Measurements from ENCODE around the gene ILF3.
A peak's percentile ranks its signal among the peaks of the same experiment; 100 is the strongest.

ILF3 gene

GRCh38 chr19:10653732-10654609, at the start of gene ILF3:
Gene ILF3 (plus strand): TSS chr19:10654346. CDS start chr19:10670606, 16,260 bp downstream.
- peaks cover 8% of the 10 kb centered on the region for H3K36me3 ChIP-seq (ENCODE audit: control insufficient read depth, insufficient read depth, low read length)
- no peaks in the 10 kb centered on the region for H3K4me1 ChIP-seq (ENCODE audit: control insufficient read depth, insufficient read depth, low read length)
- DNase-seq (ENCODE audit: low read depth, low spot score): peak; percentile 100
- no peaks in the 10 kb centered on the region for H3K9me3 ChIP-seq (ENCODE audit: control insufficient read depth, insufficient read depth, low read length)
- no peaks in the 10 kb centered on the region for H3K27me3 ChIP-seq (ENCODE audit: control insufficient read depth, insufficient read depth, low read length)
- WGBS (ENCODE audit: insufficient coverage, insufficient read length): no CpG with 5 or more reads among the region's 91 CpGs
- H3K4me3 ChIP-seq (ENCODE audit: low read length): peak within 1 kb of the TSS; percentile 82
- no peak within 1 kb of the TSS for H3K27ac ChIP-seq (ENCODE audit: low read length)

GRCh38 chr19:10604460-10604980, 49.6 kb upstream of the ILF3 start:
- no peak for DNase-seq (ENCODE audit: low read depth, low spot score)
- H3K27ac ChIP-seq (ENCODE audit: low read length): no peak overlapping the region
- H3K4me3 ChIP-seq (ENCODE audit: low read length): no peak overlapping the region
- no CpG with 5 or more reads among the region's 9 CpGs for WGBS (ENCODE audit: insufficient coverage, insufficient read length)
- H3K4me1 ChIP-seq (ENCODE audit: control insufficient read depth, insufficient read depth, low read length): peaks cover 4% of the 10 kb centered on the region; the same call in 1 of the 2 replicates
- no peaks in the 10 kb centered on the region for H3K36me3 ChIP-seq (ENCODE audit: control insufficient read depth, insufficient read depth, low read length)
- no peaks in the 10 kb centered on the region for H3K9me3 ChIP-seq (ENCODE audit: control insufficient read depth, insufficient read depth, low read length)
- H3K27me3 ChIP-seq (ENCODE audit: control insufficient read depth, insufficient read depth, low read length): no peaks in the 10 kb centered on the region

DNA sequence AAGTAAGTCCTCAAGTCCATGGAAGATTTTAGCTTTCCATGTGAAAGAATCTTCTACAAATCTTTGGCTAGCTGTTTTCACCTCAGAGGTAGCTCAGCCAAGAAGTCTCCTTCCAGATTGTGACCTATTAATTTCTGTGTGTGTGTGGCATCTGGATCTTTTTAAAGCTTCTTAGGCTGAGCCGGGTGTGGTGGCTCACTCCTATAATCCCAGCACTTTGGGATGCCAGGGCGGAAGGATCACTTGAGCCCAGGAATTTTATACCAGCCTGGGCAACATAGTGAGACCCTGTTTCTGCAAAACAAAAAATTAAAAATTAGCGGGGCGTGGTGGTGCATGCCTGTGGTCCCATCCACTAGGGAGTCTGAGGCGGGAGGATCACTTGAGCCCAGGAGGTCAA, 42.2 kb upstream of the ILF3 start:
- no peak overlapping the region for H3K27ac ChIP-seq (ENCODE audit: low read length)
- H3K9me3 ChIP-seq (ENCODE audit: control insufficient read depth, insufficient read depth, low read length): no peaks in the 10 kb centered on the region
- H3K27me3 ChIP-seq (ENCODE audit: control insufficient read depth, insufficient read depth, low read length): no peaks in the 10 kb centered on the region
- H3K4me1 ChIP-seq (ENCODE audit: control insufficient read depth, insufficient read depth, low read length): no peaks in the 10 kb centered on the region
- DNase-seq (ENCODE audit: low read depth, low spot score): no peak
- WGBS (ENCODE audit: insufficient coverage, insufficient read length): no CpG with 5 or more reads among the region's 5 CpGs
- no peaks in the 10 kb centered on the region for H3K36me3 ChIP-seq (ENCODE audit: control insufficient read depth, insufficient read depth, low read length)
- H3K4me3 ChIP-seq (ENCODE audit: low read length): no peak overlapping the region

DNA sequence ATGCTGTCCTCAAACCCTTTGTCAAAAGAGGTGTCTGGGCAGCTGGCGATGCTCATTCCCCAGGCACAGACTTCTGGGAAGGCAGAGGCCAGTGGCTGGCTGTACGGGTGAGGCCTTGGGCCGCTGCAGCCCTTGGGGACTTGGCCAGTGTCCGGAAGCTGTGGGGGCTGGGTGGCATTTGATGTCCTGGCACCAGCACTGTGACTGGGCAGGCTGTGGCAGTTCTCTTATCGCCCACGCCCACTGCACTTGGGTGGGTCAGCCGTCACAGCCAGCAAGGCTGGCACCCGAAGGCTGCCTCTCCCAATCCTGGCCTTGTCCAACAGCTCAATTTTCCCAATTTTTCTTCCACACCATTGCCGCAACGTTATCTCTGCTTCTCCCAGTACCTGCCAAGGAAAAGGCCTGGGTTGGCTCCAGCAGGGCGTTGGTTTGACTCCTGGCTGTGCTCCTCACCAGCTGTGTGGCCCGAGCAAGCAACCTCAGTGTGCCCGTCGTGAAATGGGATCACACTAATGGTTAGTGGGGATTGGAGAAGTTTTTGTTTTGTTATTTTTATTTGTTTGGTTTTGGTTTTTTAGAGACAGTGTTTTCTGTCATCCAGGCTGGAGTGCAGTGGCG, 41.5 kb upstream of the ILF3 start:
- no peaks in the 10 kb centered on the region for H3K36me3 ChIP-seq (ENCODE audit: control insufficient read depth, insufficient read depth, low read length)
- H3K9me3 ChIP-seq (ENCODE audit: control insufficient read depth, insufficient read depth, low read length): no peaks in the 10 kb centered on the region
- H3K4me3 ChIP-seq (ENCODE audit: low read length): no peak overlapping the region
- DNase-seq (ENCODE audit: low read depth, low spot score): no peak
- no peaks in the 10 kb centered on the region for H3K4me1 ChIP-seq (ENCODE audit: control insufficient read depth, insufficient read depth, low read length)
- no peaks in the 10 kb centered on the region for H3K27me3 ChIP-seq (ENCODE audit: control insufficient read depth, insufficient read depth, low read length)
- WGBS (ENCODE audit: insufficient coverage, insufficient read length): no CpG with 5 or more reads among the region's 15 CpGs
- H3K27ac ChIP-seq (ENCODE audit: low read length): no peak overlapping the region

DNA sequence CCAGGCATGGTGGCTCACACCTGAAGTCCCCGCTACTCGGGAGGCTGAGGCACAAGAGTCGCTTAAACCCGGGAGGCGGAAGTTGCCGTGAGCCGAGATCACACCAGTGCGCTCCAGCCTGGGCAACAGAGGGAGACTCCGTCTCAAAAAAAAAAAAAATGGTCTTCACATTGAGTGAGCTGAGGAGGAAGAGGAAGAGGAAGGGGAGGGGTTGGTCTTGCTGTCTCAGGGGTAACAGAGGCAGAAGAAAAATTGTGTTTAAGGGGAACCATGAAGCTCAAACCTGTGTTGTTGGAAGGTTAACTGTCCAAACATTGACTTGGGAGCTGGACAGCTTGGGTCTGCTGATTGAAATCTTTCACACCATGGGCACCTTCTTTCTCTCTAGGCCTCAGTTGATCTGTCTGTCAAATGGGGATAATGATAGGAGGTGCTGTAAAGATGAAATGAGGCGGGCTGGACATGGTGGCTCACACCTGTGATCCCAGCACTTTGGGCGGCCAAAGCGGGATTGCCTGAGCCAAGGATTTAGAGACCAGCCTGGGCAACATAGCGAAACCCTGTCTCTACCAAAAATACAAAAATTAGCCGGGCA, 38.6 kb upstream of the ILF3 start:
- no peaks in the 10 kb centered on the region for H3K27me3 ChIP-seq (ENCODE audit: control insufficient read depth, insufficient read depth, low read length)
- H3K27ac ChIP-seq (ENCODE audit: low read length): no peak overlapping the region
- no peaks in the 10 kb centered on the region for H3K9me3 ChIP-seq (ENCODE audit: control insufficient read depth, insufficient read depth, low read length)
- no peak overlapping the region for H3K4me3 ChIP-seq (ENCODE audit: low read length)
- no peaks in the 10 kb centered on the region for H3K36me3 ChIP-seq (ENCODE audit: control insufficient read depth, insufficient read depth, low read length)
- H3K4me1 ChIP-seq (ENCODE audit: control insufficient read depth, insufficient read depth, low read length): no peaks in the 10 kb centered on the region
- no CpG with 5 or more reads among the region's 14 CpGs for WGBS (ENCODE audit: insufficient coverage, insufficient read length)
- no peak for DNase-seq (ENCODE audit: low read depth, low spot score)

DNA sequence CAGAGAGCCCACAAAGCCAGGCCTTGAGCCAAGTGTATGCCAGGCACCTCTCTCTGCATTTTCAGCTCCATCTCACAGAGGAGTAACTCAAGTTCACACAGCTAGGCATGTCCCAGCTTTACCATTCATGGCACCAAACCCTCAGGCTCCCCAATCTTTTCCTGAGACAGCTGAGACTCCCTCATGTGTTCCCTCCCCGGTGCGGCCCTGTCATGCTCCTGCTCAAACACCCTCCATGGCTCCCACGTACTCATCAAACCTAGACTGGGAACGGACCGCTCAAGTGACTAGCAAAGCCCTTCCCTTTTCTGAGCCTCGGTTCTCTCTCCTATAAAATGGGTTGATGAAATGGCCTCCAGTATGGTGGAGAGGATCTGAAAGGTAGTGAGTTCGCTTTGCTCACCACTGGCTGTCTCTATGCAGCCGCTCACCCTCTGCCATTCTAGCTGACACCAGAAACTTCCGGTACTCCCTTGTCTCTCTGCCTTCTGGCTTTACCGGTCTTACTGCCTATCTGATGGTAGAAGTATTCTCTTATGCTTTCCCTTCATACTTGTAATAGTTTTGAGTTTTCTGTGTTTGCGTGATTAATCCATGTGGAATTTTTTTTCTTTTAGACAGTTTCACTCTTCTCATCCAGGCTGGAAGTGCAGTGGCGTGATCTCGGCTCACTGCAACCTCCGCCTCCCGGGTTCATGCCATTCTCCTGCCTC, 36.6 kb upstream of the ILF3 start:
- H3K27me3 ChIP-seq (ENCODE audit: control insufficient read depth, insufficient read depth, low read length): no peaks in the 10 kb centered on the region
- H3K36me3 ChIP-seq (ENCODE audit: control insufficient read depth, insufficient read depth, low read length): no peaks in the 10 kb centered on the region
- no peak overlapping the region for H3K4me3 ChIP-seq (ENCODE audit: low read length)
- WGBS (ENCODE audit: insufficient coverage, insufficient read length): no CpG with 5 or more reads among the region's 15 CpGs
- H3K27ac ChIP-seq (ENCODE audit: low read length): no peak overlapping the region
- no peaks in the 10 kb centered on the region for H3K4me1 ChIP-seq (ENCODE audit: control insufficient read depth, insufficient read depth, low read length)
- DNase-seq (ENCODE audit: low read depth, low spot score): no peak
- no peaks in the 10 kb centered on the region for H3K9me3 ChIP-seq (ENCODE audit: control insufficient read depth, insufficient read depth, low read length)

GRCh38 chr19:10618846-10619245, 35.3 kb upstream of the ILF3 start:
- no peak for DNase-seq (ENCODE audit: low read depth, low spot score)
- WGBS (ENCODE audit: insufficient coverage, insufficient read length): no CpG with 5 or more reads among the region's 8 CpGs
- no peaks in the 10 kb centered on the region for H3K4me1 ChIP-seq (ENCODE audit: control insufficient read depth, insufficient read depth, low read length)
- H3K36me3 ChIP-seq (ENCODE audit: control insufficient read depth, insufficient read depth, low read length): no peaks in the 10 kb centered on the region
- H3K9me3 ChIP-seq (ENCODE audit: control insufficient read depth, insufficient read depth, low read length): no peaks in the 10 kb centered on the region
- no peaks in the 10 kb centered on the region for H3K27me3 ChIP-seq (ENCODE audit: control insufficient read depth, insufficient read depth, low read length)
- H3K27ac ChIP-seq (ENCODE audit: low read length): no peak overlapping the region
- H3K4me3 ChIP-seq (ENCODE audit: low read length): no peak overlapping the region

DNA sequence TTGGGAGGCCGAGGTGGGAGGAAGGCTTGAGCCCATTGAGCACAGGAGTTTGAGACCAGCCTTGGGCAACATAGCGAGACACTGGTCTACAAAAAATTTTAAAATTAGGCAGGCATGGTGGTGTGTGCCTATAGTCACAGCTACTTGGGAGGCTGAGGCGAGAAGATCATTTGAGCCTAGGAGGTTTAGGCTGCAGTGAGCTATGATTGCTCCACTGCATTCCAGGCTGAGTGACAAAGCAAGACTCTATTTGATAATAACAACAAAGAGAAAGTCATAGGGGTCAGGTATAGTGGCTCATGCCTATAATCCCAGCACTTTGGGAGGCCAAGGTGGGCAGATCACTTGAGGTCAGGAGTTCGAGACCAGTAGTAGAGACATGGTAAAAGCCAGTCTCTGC, 33.4 kb upstream of the ILF3 start:
- no CpG with 5 or more reads among the region's 4 CpGs for WGBS (ENCODE audit: insufficient coverage, insufficient read length)

GRCh38 chr19:10621966-10622365, 32.2 kb upstream of the ILF3 start:
- DNase-seq (ENCODE audit: low read depth, low spot score): no peak
- no peak overlapping the region for H3K4me3 ChIP-seq (ENCODE audit: low read length)
- WGBS (ENCODE audit: insufficient coverage, insufficient read length): no CpG with 5 or more reads among the region's 8 CpGs
- H3K27ac ChIP-seq (ENCODE audit: low read length): no peak overlapping the region
- no peaks in the 10 kb centered on the region for H3K27me3 ChIP-seq (ENCODE audit: control insufficient read depth, insufficient read depth, low read length)
- H3K4me1 ChIP-seq (ENCODE audit: control insufficient read depth, insufficient read depth, low read length): peaks cover 2% of the 10 kb centered on the region; the same call in 1 of the 2 replicates
- H3K36me3 ChIP-seq (ENCODE audit: control insufficient read depth, insufficient read depth, low read length): no peaks in the 10 kb centered on the region
- no peaks in the 10 kb centered on the region for H3K9me3 ChIP-seq (ENCODE audit: control insufficient read depth, insufficient read depth, low read length)

More for the DNA sequence above, 33.4 kb upstream of the ILF3 start:
- H3K4me3 ChIP-seq (ENCODE audit: low read length): no peak overlapping the region
- H3K4me1 ChIP-seq (ENCODE audit: control insufficient read depth, insufficient read depth, low read length): peaks cover 2% of the 10 kb centered on the region; the same call in 1 of the 2 replicates
- H3K27me3 ChIP-seq (ENCODE audit: control insufficient read depth, insufficient read depth, low read length): no peaks in the 10 kb centered on the region
- DNase-seq (ENCODE audit: low read depth, low spot score): no peak
- no peaks in the 10 kb centered on the region for H3K9me3 ChIP-seq (ENCODE audit: control insufficient read depth, insufficient read depth, low read length)
- no peaks in the 10 kb centered on the region for H3K36me3 ChIP-seq (ENCODE audit: control insufficient read depth, insufficient read depth, low read length)
- H3K27ac ChIP-seq (ENCODE audit: low read length): no peak overlapping the region

GRCh38 chr19:10624585-10624984, 29.6 kb upstream of the ILF3 start:
- no CpG with 5 or more reads among the region's 6 CpGs for WGBS (ENCODE audit: insufficient coverage, insufficient read length)
- Histone ChIP-seq H3K27me3 (ENCODE audit: control insufficient read depth, insufficient read depth, low read length) (no peaks in the 10 kb centered on the region), H3K9me3 (ENCODE audit: control insufficient read depth, insufficient read depth, low read length) (no peaks in the 10 kb centered on the region), H3K36me3 (ENCODE audit: control insufficient read depth, insufficient read depth, low read length) (peaks cover 9% of the 10 kb centered on the region; the same call in 1 of the 2 replicates), H3K4me3 (ENCODE audit: low read length) (no peak overlapping the region), H3K27ac (ENCODE audit: low read length) (no peak overlapping the region), H3K4me1 (ENCODE audit: control insufficient read depth, insufficient read depth, low read length) (peaks cover 2% of the 10 kb centered on the region; the same call in 1 of the 2 replicates)
- no peak for DNase-seq (ENCODE audit: low read depth, low spot score)
